Measurements from ENCODE around the gene ATXN10.

The ATXN10 gene

GRCh38 chr22:45683680-45684079 is 12.0 kb downstream of the ATXN10 start:
- peaks cover 100% of the 10 kb centered on the region for H3K79me2 ChIP-seq (ENCODE audit: insufficient read depth, low read length)
- H3K36me3 ChIP-seq (ENCODE audit: insufficient read depth, low read length), result no peaks in the 10 kb centered on the region
- TF ChIP-seq EZH2phosphoT487 (IDR thresholded peaks at IDR 0.05; ENCODE audit: borderline replicate concordance) (no peak), CTCF (conservative IDR thresholded peaks at IDR 0.05; ENCODE audit: low read length) (no peak)
- peak overlapping the region; percentile 32 for H3K9ac ChIP-seq (ENCODE audit: low read depth, low read length, poor library complexity, severe bottlenecking)
- H3K4me3 ChIP-seq (ENCODE audit: low read length, poor library complexity, severe bottlenecking), result peak overlapping the region; percentile 44
- peak overlapping the region; percentile 65 for H3K4me2 ChIP-seq (ENCODE audit: low read depth, low read length, poor library complexity, severe bottlenecking)
- no peaks in the 10 kb centered on the region for H3K9me2 ChIP-seq (replicated peaks; ENCODE audit: low read depth, low read length)
- H3K4me1 ChIP-seq (ENCODE audit: insufficient read depth, low read length, poor library complexity, severe bottlenecking), result peaks cover 50% of the 10 kb centered on the region
- H3K27me3 ChIP-seq (ENCODE audit: insufficient read depth, low read length, poor library complexity, severe bottlenecking), result no peaks in the 10 kb centered on the region
- no peaks in the 10 kb centered on the region for H3F3A ChIP-seq (ENCODE audit: low read depth)
- H3K9me3 ChIP-seq (ENCODE audit: insufficient read depth, low read depth, low read length), result no peaks in the 10 kb centered on the region
- peaks cover 68% of the 10 kb centered on the region for H4K20me1 ChIP-seq (ENCODE audit: insufficient read depth, low read length, poor library complexity, severe bottlenecking)
- no peak overlapping the region for H2AFZ ChIP-seq (ENCODE audit: low read length)

- Histone ChIP-seq H3F3A (ENCODE audit: low read depth) (no peaks in the 10 kb centered on the region), H3K4me3 (ENCODE audit: low read length, poor library complexity, severe bottlenecking) (peak overlapping the region; percentile 44), H3K4me2 (ENCODE audit: low read depth, low read length, poor library complexity, severe bottlenecking) (peak overlapping the region; percentile 65), H3K4me1 (ENCODE audit: insufficient read depth, low read length, poor library complexity, severe bottlenecking) (peaks cover 47% of the 10 kb centered on the region), H3K9me2 (replicated peaks; ENCODE audit: low read depth, low read length) (no peaks in the 10 kb centered on the region), H4K20me1 (ENCODE audit: insufficient read depth, low read length, poor library complexity, severe bottlenecking) (peaks cover 68% of the 10 kb centered on the region), H3K9me3 (ENCODE audit: insufficient read depth, low read depth, low read length) (no peaks in the 10 kb centered on the region), H2AFZ (ENCODE audit: low read length) (no peak overlapping the region), H3K27me3 (ENCODE audit: insufficient read depth, low read length, poor library complexity, severe bottlenecking) (no peaks in the 10 kb centered on the region), H3K36me3 (ENCODE audit: insufficient read depth, low read length) (no peaks in the 10 kb centered on the region; the same call in 1 of the 2 replicates), H3K9ac (ENCODE audit: low read depth, low read length, poor library complexity, severe bottlenecking) (peak overlapping the region; percentile 32), H3K79me2 (ENCODE audit: insufficient read depth, low read length) (peaks cover 100% of the 10 kb centered on the region)
- TF ChIP-seq CTCF (conservative IDR thresholded peaks at IDR 0.05; ENCODE audit: low read length) (no peak), EZH2phosphoT487 (IDR thresholded peaks at IDR 0.05; ENCODE audit: borderline replicate concordance) (no peak)
These were observed 12.5 kb downstream of the ATXN10 start for GRCh38 chr22:45684169-45684568.

- H2AFZ ChIP-seq (ENCODE audit: low read length), result no peak overlapping the region
- peak overlapping the region; percentile 44 for H3K4me3 ChIP-seq (ENCODE audit: low read length, poor library complexity, severe bottlenecking)
- H3K27me3 ChIP-seq (ENCODE audit: insufficient read depth, low read length, poor library complexity, severe bottlenecking), result no peaks in the 10 kb centered on the region
- H3K9ac ChIP-seq (ENCODE audit: low read depth, low read length, poor library complexity, severe bottlenecking), result peak overlapping the region; percentile 32
- peak overlapping the region; percentile 65 for H3K4me2 ChIP-seq (ENCODE audit: low read depth, low read length, poor library complexity, severe bottlenecking)
- H3K9me3 ChIP-seq (ENCODE audit: insufficient read depth, low read depth, low read length), result no peaks in the 10 kb centered on the region
- H3K36me3 ChIP-seq (ENCODE audit: insufficient read depth, low read length), result no peaks in the 10 kb centered on the region; the same call in 1 of the 2 replicates
- no peaks in the 10 kb centered on the region for H3K9me2 ChIP-seq (replicated peaks; ENCODE audit: low read depth, low read length)
- H3F3A ChIP-seq (ENCODE audit: low read depth), result no peaks in the 10 kb centered on the region
- TF ChIP-seq CTCF (conservative IDR thresholded peaks at IDR 0.05; ENCODE audit: low read length) (no peak), EZH2phosphoT487 (IDR thresholded peaks at IDR 0.05; ENCODE audit: borderline replicate concordance) (no peak)
- H3K79me2 ChIP-seq (ENCODE audit: insufficient read depth, low read length), result peaks cover 100% of the 10 kb centered on the region
- peaks cover 68% of the 10 kb centered on the region for H4K20me1 ChIP-seq (ENCODE audit: insufficient read depth, low read length, poor library complexity, severe bottlenecking)
- peaks cover 42% of the 10 kb centered on the region for H3K4me1 ChIP-seq (ENCODE audit: insufficient read depth, low read length, poor library complexity, severe bottlenecking)
These were observed 13.3 kb downstream of the ATXN10 start for GRCh38 chr22:45684752-45685574.
